ENCODE data around the gene SPACA7. TPM values are rescaled to one million over a fixed set of nuclear protein-coding genes. Genes with fewer than 3 reads are reported as not detected.

Gene SPACA7
- total RNA-seq, 2 experiments from 2014 or later, result not detected

GRCh38 chr13:112483299-112483698 lies 107.1 kb downstream of the SPACA7 start:
- peaks cover 32% of the 10 kb centered on the region for H3K36me3 Mint-ChIP-seq (ENCODE audit: low read depth)
- ChIA-PET POLR2A (no interaction called here), CTCF (interaction anchor here (0.9 kb wide), 1 partner anchor 123 kb away, joined by 4 read pairs; no protein-coding TSS in a partner anchor)
- TF ChIP-seq, protein P1, sequence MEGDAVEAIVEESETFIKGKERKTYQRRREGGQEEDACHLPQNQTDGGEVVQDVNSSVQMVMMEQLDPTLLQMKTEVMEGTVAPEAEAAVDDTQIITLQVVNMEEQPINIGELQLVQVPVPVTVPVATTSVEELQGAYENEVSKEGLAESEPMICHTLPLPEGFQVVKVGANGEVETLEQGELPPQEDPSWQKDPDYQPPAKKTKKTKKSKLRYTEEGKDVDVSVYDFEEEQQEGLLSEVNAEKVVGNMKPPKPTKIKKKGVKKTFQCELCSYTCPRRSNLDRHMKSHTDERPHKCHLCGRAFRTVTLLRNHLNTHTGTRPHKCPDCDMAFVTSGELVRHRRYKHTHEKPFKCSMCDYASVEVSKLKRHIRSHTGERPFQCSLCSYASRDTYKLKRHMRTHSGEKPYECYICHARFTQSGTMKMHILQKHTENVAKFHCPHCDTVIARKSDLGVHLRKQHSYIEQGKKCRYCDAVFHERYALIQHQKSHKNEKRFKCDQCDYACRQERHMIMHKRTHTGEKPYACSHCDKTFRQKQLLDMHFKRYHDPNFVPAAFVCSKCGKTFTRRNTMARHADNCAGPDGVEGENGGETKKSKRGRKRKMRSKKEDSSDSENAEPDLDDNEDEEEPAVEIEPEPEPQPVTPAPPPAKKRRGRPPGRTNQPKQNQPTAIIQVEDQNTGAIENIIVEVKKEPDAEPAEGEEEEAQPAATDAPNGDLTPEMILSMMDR (IDR thresholded peaks at IDR 0.05), result no peak
- intact Hi-C loops (cut with micrococcal nuclease), result no loop called here
- H3K27me3 Mint-ChIP-seq, result no peaks in the 10 kb centered on the region
- H3K27ac Mint-ChIP-seq, result no peak overlapping the region
- H3K9me3 Mint-ChIP-seq, result peaks cover 6% of the 10 kb centered on the region
- H3K4me3 Mint-ChIP-seq, result no peak overlapping the region
- no peak for DNase-seq
- ATAC-seq, result no peak
- peaks cover 4% of the 10 kb centered on the region for H3K4me1 Mint-ChIP-seq (ENCODE audit: low read depth)

Other genes starting within 250 kb of the SPACA7 start
- gene TUBGCP3, start 211.8 kb downstream of the SPACA7 start, total RNA-seq, result 10 to 100 TPM; 51.6 to 57.1 TPM